Right cardiac atrium (tissue), 5 donors: ENCODE results near the gene PEF1. TPM values are rescaled to one million over a fixed set of nuclear protein-coding genes. Genes with fewer than 3 reads are reported as not detected.

Experiments
- ATAC-seq, 2 donors: fragments of 200-7000 bp; cut with Tn5 transposase; one replicate each; pipeline versions ENCODE4 v1.8.0 to v1.9.1; 2020; ENCODE audit warnings: moderate library complexity in 2 of 2, mild to moderate bottlenecking in 1 of 2
- DNase-seq, 3 donors: peaks; one replicate each; pipeline ENCODE4 v3.0.0-alpha.2; 2020
- H3K27ac ChIP-seq: one replicate; pipeline ENCODE4 v1.5.1; 2013; ENCODE audit warnings: mild to moderate bottlenecking, low read length, control low read depth, moderate library complexity
- H3K27me3 ChIP-seq: one replicate; pipeline ENCODE4 v1.6.1; 2013; ENCODE audit not compliant: control insufficient read depth, insufficient read depth
- H3K4me1 ChIP-seq: one replicate; pipeline ENCODE4 v1.6.1; 2013; ENCODE audit warnings: low read length; ENCODE audit not compliant: control insufficient read depth, insufficient read depth
- H3K4me3 ChIP-seq: one replicate; pipeline ENCODE4 v1.5.1; 2013; ENCODE audit warnings: low read length, control low read depth
- H3K9me3 ChIP-seq: one replicate; pipeline ENCODE4 v1.6.1; 2013; ENCODE audit warnings: low read length; ENCODE audit not compliant: control insufficient read depth
- WGBS: extraction: QIAGEN DNeasy Blood & Tissue Kit; methylation state at CpG from one replicate; pipeline ENCODE4 v1.1.7; 2013; 5-methylcytosine and 5-hydroxymethylcytosine counted together
- intact Hi-C, 4 donors: fragments of 100-400 bp; cut with DNase I; formaldehyde crosslinking; loops; one replicate each; pipeline versions ENCODE4 v1.11.0 to v1.14.0; 2022 to 2023
- polyA plus RNA-seq: library from polyadenylated mRNA; stranded (reverse); fragments of 200-250 nt; gene quantifications from one replicate; pipeline ENCODE4 v1.2.3, GENCODE V29; 2013
- total RNA-seq, 4 donors: library from RNA; stranded (reverse); fragmentation: NEBNext Ultra II Directional; extraction: Animal tissue kit (Norgen Biotek cat#: 25700); gene quantifications; one replicate each; pipeline ENCODE4 v1.2.1, GENCODE V29; 2021
- donor health status: healthy with polysubstance abuse.
- donor health status: DM: no; HTN: yes; CAD: no.
- donor health status: DM: no; HTN: no; CAD: no.
- donor health status: DM: no; HTN: yes; CAD: no; lungs with severe emphysema.
- donor health status: DM: yes; HTN: yes; CAD: no.

PEF1 gene
- total and polyA plus RNA-seq, 5 donors, result 38.6 to 47.7 (median 42.5) TPM

DNA sequence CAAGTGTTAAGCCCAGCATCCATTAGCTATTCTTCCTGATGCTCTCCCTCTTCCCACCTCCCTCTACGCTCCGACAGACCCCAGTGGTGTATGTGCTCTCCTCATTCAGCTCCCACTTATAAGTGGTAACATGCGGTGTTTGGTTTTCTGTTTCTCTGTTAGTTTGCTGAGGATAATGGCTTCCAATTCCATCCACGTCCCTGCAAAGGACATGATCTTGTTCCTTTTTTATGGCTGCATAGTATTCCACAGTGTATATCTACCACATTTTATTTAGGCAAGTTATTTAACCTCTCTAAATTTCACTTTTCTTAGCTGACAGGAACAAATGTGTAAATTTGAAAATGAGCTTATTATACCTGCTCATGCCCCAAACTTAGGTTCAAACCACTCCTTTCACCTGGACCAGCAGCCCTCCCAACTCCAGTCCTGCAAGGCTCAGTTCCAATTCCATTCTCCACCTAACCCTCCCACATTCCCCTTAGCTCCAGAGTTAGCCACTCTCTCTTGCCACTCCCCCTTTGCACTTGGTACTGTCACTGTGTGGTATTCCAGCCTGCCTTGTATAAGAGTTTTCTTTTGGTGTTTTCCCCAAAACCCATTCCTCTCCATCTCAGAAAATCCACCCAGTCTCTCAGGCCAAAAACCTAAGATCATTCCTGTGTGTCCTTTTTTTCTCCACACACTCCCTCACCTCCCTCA, 1.7 kb upstream of the PEF1 start:
- H3K27me3 ChIP-seq, result no peaks in the 10 kb centered on the region
- H3K4me1 ChIP-seq, result peaks cover 10% of the 10 kb centered on the region
- ATAC-seq, result no peak
- H3K9me3 ChIP-seq, result no peaks in the 10 kb centered on the region
- no peak for DNase-seq
- H3K4me3 ChIP-seq, result no peak overlapping the region
- no peak overlapping the region for H3K27ac ChIP-seq
- intact Hi-C loops, result no loop called here
- 96% methylated on average over 4 of the region's 4 CpGs for WGBS

DNA sequence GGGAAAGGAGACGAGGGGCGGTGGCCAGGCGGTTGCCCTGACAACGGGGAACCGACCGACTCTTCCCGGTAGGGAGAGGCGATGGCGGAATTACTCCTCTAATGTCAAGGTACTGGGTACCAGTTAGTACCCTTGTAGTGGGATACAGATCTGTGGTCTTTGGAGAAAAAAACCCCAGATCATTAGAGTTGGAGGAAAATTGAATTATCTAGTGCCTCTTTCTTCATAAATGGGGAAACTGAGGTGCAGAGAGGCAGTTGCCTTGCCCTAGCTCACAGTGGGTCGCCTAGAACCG, 545 bp upstream of the PEF1 start:
- H3K9me3 ChIP-seq, result no peaks in the 10 kb centered on the region
- under 1% methylated on average over 11 of the region's 11 CpGs for WGBS
- peak overlapping the region; percentile 65 for H3K4me3 ChIP-seq
- intact Hi-C loops, result no loop called here
- peaks cover 10% of the 10 kb centered on the region for H3K4me1 ChIP-seq
- DNase-seq, result no peak
- H3K27ac ChIP-seq, result peak overlapping the region; percentile 94
- no peaks in the 10 kb centered on the region for H3K27me3 ChIP-seq
- ATAC-seq, result no peak

DNA sequence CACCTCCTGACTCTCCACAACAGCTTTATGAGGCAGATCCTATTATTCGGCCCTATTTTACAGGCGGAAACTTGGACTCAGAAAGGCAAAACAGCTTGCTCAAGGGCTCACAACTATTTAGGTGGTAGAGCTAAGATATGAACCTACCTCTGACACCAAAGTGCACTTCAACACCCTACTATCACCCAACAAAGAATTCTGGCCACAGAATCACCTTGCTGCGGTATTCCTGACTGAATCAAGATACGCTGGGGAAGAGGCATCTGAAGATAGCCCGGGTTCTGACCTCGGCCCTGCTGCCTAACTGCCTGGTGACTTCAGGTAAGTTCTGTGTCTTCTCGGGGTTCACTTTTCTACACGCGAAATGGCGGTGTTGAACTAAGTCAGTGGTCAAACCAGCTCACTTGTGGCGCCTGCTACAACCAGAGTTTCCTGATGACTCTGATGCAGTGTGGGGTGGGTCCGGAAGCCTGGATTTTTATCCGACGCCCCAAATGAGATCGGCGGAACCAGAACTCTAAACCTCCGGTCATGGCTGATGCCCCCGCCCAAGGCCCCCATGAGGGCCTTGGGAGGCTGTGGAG, 608 bp downstream of the PEF1 start:
- ATAC-seq (no peak), DNase-seq (no peak)
- WGBS, result 5% methylated on average over 18 of the region's 18 CpGs
- Histone ChIP-seq H3K4me1 (peaks cover 10% of the 10 kb centered on the region), H3K9me3 (no peaks in the 10 kb centered on the region), H3K27ac (peak overlapping the region; percentile 98), H3K27me3 (no peaks in the 10 kb centered on the region), H3K4me3 (peak overlapping the region; percentile 65)
- intact Hi-C loops, result no loop called here

DNA sequence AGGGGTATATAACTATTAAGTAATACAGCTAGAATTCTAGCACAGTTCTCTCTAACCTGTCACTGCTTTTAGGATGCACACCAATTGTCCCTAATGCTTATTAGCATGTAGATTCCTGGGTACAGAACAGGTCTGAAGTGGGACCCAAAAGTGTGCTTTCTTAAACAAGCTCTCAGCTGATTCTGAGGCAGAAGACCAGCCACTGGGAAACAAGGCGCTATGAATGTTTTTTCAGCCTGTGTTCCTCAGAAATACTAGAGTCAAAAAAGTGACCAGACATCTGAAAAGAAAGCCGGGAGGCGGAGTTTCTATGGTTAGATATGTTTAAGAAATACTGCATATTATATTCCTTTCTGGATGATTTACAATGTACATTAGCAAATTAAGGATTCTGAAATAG, 1.8 kb downstream of the PEF1 start:
- Histone ChIP-seq H3K4me1 (peaks cover 6% of the 10 kb centered on the region), H3K9me3 (no peaks in the 10 kb centered on the region), H3K4me3 (no peak overlapping the region), H3K27me3 (no peaks in the 10 kb centered on the region), H3K27ac (no peak overlapping the region)
- DNase-seq, result no peak
- intact Hi-C loops, result no loop called here
- 88% methylated on average over 3 of the region's 3 CpGs for WGBS
- no peak for ATAC-seq

DNA sequence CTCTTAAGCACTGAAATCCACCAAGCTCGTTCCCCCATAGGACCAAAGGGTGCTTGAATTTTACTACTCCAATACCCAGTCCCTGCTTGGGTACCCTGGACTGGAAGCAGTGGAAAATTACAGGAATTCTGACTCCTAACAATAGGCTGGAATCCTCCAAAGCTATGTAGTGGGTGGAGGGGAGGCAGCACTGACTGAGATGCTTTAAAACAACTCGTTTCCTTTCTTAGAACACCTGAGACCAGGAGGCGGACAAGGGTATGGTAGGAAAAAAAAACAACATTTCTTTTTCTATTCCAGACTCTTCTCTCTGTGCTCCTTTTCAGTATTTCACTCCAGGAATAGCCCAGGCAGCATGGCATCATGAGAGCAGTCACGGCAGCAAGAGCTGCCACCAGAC, 2.3 kb downstream of the PEF1 start:
- Histone ChIP-seq H3K9me3 (no peaks in the 10 kb centered on the region), H3K4me3 (no peak overlapping the region), H3K27ac (no peak overlapping the region), H3K27me3 (no peaks in the 10 kb centered on the region), H3K4me1 (peaks cover 6% of the 10 kb centered on the region)
- 87% methylated on average over 4 of the region's 4 CpGs for WGBS
- intact Hi-C loops, result no loop called here
- DNase-seq (peak in 1 of 3 donors; percentile 18), ATAC-seq (no peak)

DNA sequence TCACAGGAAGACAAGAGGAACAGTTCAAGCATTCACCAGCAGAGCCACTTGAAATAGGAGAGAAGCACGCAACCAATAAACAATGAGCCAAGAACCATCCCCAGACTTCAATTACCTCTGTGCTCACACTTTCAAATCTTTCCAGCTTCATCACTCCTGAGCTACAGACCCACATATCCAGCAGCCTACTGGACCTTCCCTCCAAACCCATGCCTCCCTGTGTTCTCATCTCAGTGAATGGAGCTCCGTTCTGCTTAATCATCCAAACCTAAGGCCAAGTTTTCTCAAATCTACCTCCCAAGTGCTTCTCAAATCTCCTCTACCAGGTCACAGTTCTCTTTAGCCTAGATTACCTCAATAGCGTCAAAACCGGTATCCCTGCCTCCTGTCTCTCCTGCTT, 3.7 kb downstream of the PEF1 start:
- H3K9me3 ChIP-seq, result no peaks in the 10 kb centered on the region
- 68% methylated on average over 4 of the region's 4 CpGs for WGBS
- H3K4me3 ChIP-seq, result no peak overlapping the region
- DNase-seq (no peak), ATAC-seq (no peak)
- intact Hi-C loops, result no loop called here
- peak overlapping the region; percentile 14 for H3K27ac ChIP-seq
- H3K4me1 ChIP-seq, result peaks cover 8% of the 10 kb centered on the region
- H3K27me3 ChIP-seq, result no peaks in the 10 kb centered on the region

DNA sequence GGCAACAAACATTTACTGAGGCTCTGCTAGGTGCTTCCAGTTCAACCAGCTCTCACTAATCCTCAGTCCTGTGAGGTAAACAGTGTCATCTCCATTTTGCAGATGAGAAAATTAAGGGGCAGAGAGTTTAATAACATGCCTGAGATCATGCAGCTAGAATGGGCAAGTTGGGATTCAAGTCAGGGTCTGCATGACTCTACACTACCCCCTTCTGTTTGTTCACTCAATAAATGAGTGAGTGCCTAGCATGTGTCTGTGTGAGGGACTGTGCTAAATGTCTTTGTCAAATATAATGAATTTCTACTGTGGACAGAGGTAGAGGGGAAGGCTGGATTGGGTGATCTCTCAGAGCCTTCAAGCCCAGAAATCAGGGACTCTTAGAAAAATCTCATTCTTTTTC, 4.5 kb downstream of the PEF1 start:
- Histone ChIP-seq H3K27ac (no peak overlapping the region), H3K4me1 (peaks cover 8% of the 10 kb centered on the region)
- DNase-seq, result no peak

DNA sequence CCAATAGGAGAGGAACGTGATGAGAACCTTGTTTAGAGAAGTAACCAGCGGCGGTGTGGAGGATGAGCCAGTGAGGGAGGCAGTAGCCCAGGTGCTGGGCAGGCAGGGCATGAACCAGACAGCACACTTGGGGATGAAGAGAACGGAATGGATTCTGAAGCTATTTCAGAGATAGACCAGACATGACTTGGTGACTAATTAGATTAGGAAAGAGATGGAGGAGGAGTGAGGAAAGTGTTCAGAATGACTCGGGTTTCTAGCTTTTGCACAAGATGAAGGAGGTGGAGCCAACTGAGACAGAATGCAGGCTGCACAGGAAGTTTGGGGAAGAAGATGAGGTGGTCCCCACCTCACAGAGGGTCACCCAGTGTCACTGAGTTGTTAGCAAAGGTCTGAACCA, 5.1 kb downstream of the PEF1 start:
- Histone ChIP-seq H3K9me3 (no peaks in the 10 kb centered on the region), H3K27me3 (no peaks in the 10 kb centered on the region), H3K4me3 (no peak overlapping the region), H3K4me1 (peaks cover 8% of the 10 kb centered on the region), H3K27ac (no peak overlapping the region)
- DNase-seq (peak in 1 of 3 donors; percentile 9), ATAC-seq (no peak)
- intact Hi-C loops, result no loop called here
- 51% methylated on average over 5 of the region's 5 CpGs for WGBS

More for the DNA sequence above, 4.5 kb downstream of the PEF1 start:
- no peaks in the 10 kb centered on the region for H3K9me3 ChIP-seq
- no peak for ATAC-seq
- H3K27me3 ChIP-seq, result no peaks in the 10 kb centered on the region
- intact Hi-C loops, result no loop called here
- H3K4me3 ChIP-seq, result no peak overlapping the region

DNA sequence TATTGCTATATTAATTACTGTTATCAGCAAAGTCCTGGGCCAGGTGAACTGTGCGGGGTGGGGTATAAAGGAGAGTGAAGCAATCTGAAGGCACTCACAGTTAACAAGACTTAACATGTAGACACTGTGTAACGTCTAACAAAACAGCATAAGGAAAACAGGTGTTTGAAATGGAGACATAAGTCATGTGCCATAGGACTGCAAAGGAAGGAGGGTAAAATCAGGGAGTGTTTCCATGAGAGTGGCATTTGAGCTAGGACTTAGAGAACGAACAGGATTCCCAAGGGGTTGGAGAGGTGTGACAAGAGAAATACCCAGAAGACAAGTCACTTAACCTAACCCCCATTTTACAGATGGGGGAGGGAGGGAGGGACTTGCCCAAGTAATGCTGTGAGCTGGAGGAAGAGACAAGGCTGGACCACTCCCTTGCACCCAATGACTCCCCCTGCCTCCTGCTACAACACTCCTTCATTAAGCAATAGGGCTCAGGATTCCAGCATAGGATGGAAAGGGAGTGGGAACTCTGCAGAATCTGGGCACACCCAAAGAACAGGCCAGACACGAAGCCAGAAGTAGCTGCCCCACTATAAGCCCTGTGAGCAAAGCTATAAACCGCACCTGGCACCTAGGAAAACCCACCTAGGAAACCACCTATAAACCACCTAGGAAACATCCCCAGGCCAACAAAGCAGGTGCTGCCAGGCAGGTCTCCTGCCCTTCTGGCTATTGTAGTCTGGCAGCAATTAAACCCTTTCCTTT, 6.6 kb downstream of the PEF1 start:
- Histone ChIP-seq H3K9me3 (no peaks in the 10 kb centered on the region), H3K27ac (no peak overlapping the region), H3K4me1 (peaks cover 2% of the 10 kb centered on the region), H3K27me3 (no peaks in the 10 kb centered on the region), H3K4me3 (no peak overlapping the region)
- no peak for ATAC-seq
- 63% methylated on average over 5 of the region's 5 CpGs for WGBS
- peak in 1 of 3 donors; percentile 14 for DNase-seq
- intact Hi-C loops, result no loop called here

DNA sequence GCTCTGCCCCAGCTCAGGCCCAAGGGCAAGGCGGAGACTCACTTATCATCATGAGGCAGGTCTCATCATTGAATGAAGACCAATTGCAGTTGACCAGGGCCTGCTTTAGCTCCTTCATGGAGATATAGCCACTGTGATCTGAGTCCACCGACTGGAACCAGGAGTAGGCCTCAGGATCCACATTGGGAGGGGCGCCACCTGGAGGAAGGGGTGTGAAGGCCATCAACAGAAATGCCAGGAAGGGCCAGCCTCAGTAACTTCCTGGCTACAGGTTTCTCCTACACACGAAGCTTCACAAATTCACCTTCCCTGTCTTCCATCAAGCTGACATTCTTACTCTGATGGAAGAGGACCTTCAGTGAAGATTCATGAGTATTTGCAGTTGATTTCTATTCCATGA, 11.6 kb downstream of the PEF1 start:
- WGBS, result 65% methylated on average over 4 of the region's 4 CpGs
- no peak overlapping the region for H3K27ac ChIP-seq
- H3K9me3 ChIP-seq, result no peaks in the 10 kb centered on the region
- H3K4me3 ChIP-seq, result no peak overlapping the region
- DNase-seq (no peak), ATAC-seq (no peak)
- intact Hi-C loops, result no loop called here
- H3K27me3 ChIP-seq, result no peaks in the 10 kb centered on the region
- H3K4me1 ChIP-seq, result peaks cover 5% of the 10 kb centered on the region

DNA sequence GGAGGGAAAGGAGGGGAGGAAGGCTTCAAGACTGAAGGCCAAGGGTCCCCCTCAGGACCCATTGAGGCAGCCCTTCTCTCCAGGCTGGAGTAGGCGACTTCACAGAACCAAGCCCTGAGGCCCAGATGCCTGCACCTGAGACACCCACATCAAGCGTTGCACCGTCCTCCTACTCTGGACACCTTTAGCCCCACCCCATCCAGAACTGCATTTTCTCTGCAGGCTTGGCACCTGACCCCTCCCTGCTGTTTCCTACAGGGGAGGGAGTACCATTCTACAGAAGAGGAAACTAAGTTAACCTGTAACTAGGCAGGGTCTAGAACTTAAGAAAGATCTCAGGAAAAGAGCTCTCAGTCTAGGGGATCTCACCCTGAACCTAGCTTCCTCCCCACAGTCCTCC, 12.0 kb downstream of the PEF1 start:
- WGBS, result 98% methylated on average over 3 of the region's 3 CpGs
- ATAC-seq (no peak), DNase-seq (no peak)
- H3K4me3 ChIP-seq, result no peak overlapping the region
- H3K9me3 ChIP-seq, result no peaks in the 10 kb centered on the region
- H3K27me3 ChIP-seq, result no peaks in the 10 kb centered on the region
- H3K4me1 ChIP-seq, result peaks cover 5% of the 10 kb centered on the region
- no peak overlapping the region for H3K27ac ChIP-seq
- intact Hi-C loops, result no loop called here
